HUES6 (cell line): ENCODE results near the gene WNT2B.

ENCODE experiments used
- H3K27ac ChIP-seq: 2 replicates; pipeline ENCODE4 v1.7.0; 2013; ENCODE audit warnings: low read depth, mild to moderate bottlenecking, low read length, inconsistent platforms
- H3K27me3 ChIP-seq: 2 replicates; pipeline ENCODE4 v1.6.1; 2013; ENCODE audit warnings: low read length; ENCODE audit not compliant: control insufficient read depth, insufficient read depth
- H3K36me3 ChIP-seq: 2 replicates; pipeline ENCODE4 v1.6.1; 2013; ENCODE audit warnings: low read length; ENCODE audit not compliant: control insufficient read depth, insufficient read depth
- H3K4me1 ChIP-seq: 2 replicates; pipeline ENCODE4 v1.6.1; 2013; ENCODE audit warnings: low read length; ENCODE audit not compliant: control insufficient read depth, insufficient read depth
- H3K4me3 ChIP-seq: 2 replicates; pipeline ENCODE4 v1.5.1; 2013; ENCODE audit warnings: low read depth, low read length
- H3K9ac ChIP-seq: one replicate; pipeline ENCODE4 v1.6.1; 2013; ENCODE audit warnings: mild to moderate bottlenecking, low read length
- H3K9me3 ChIP-seq: 2 replicates; pipeline ENCODE4 v1.6.1; 2013; ENCODE audit warnings: low read depth, low read length; ENCODE audit not compliant: control insufficient read depth, insufficient read depth

The WNT2B gene

GRCh38 chr1:112514901-112515300 is 6.1 kb downstream of the WNT2B start:
- no peak overlapping the region for H3K4me3 ChIP-seq
- H3K36me3 ChIP-seq = no peaks in the 10 kb centered on the region
- H3K27ac ChIP-seq = no peak overlapping the region
- H3K27me3 ChIP-seq = peaks cover 39% of the 10 kb centered on the region
- no peaks in the 10 kb centered on the region for H3K9me3 ChIP-seq
- H3K4me1 ChIP-seq = peaks cover 13% of the 10 kb centered on the region
- H3K9ac ChIP-seq = no peak overlapping the region

- Histone ChIP-seq H3K4me3 (no peak overlapping the region), H3K27me3 (peaks cover 33% of the 10 kb centered on the region), H3K27ac (no peak overlapping the region), H3K36me3 (no peaks in the 10 kb centered on the region), H3K9ac (no peak overlapping the region), H3K4me1 (peaks cover 7% of the 10 kb centered on the region; the same call in 1 of the 2 replicates), H3K9me3 (no peaks in the 10 kb centered on the region)
Measured at GRCh38 chr1:112515311-112516009, 6.7 kb downstream of the WNT2B start.

GRCh38 chr1:112516141-112516540 is 7.4 kb downstream of the WNT2B start:
- H3K4me3 ChIP-seq = no peak overlapping the region
- no peaks in the 10 kb centered on the region for H3K36me3 ChIP-seq
- peaks cover 7% of the 10 kb centered on the region; the same call in 1 of the 2 replicates for H3K4me1 ChIP-seq
- peaks cover 27% of the 10 kb centered on the region for H3K27me3 ChIP-seq
- no peaks in the 10 kb centered on the region for H3K9me3 ChIP-seq
- H3K27ac ChIP-seq = no peak overlapping the region
- no peak overlapping the region for H3K9ac ChIP-seq

GRCh38 chr1:112517231-112517630 is 8.5 kb downstream of the WNT2B start:
- Histone ChIP-seq H3K36me3 (no peaks in the 10 kb centered on the region), H3K9ac (no peak overlapping the region), H3K4me3 (no peak overlapping the region), H3K4me1 (peaks cover 9% of the 10 kb centered on the region), H3K27ac (no peak overlapping the region), H3K9me3 (no peaks in the 10 kb centered on the region), H3K27me3 (peaks cover 16% of the 10 kb centered on the region)

- no peak overlapping the region for H3K4me3 ChIP-seq
- H3K9me3 ChIP-seq = no peaks in the 10 kb centered on the region
- no peaks in the 10 kb centered on the region for H3K36me3 ChIP-seq
- H3K4me1 ChIP-seq = peaks cover 12% of the 10 kb centered on the region
- H3K9ac ChIP-seq = no peak overlapping the region
- no peak overlapping the region for H3K27ac ChIP-seq
- peaks cover 12% of the 10 kb centered on the region for H3K27me3 ChIP-seq
Measured at GRCh38 chr1:112517646-112518045, 8.9 kb downstream of the WNT2B start.

- H3K4me1 ChIP-seq = peaks cover 16% of the 10 kb centered on the region
- H3K27me3 ChIP-seq = peaks cover 6% of the 10 kb centered on the region
- no peak overlapping the region for H3K27ac ChIP-seq
- H3K9ac ChIP-seq = no peak overlapping the region
- H3K4me3 ChIP-seq = no peak overlapping the region
- H3K36me3 ChIP-seq = no peaks in the 10 kb centered on the region
- H3K9me3 ChIP-seq = no peaks in the 10 kb centered on the region
Measured at GRCh38 chr1:112518186-112518585, 9.4 kb downstream of the WNT2B start.

- Histone ChIP-seq H3K27ac (no peak overlapping the region), H3K36me3 (no peaks in the 10 kb centered on the region), H3K4me3 (no peak overlapping the region), H3K4me1 (peaks cover 31% of the 10 kb centered on the region), H3K9me3 (no peaks in the 10 kb centered on the region), H3K27me3 (no peaks in the 10 kb centered on the region), H3K9ac (no peak overlapping the region)
Measured at GRCh38 chr1:112520166-112520565, 11.4 kb downstream of the WNT2B start.

- H3K27ac ChIP-seq = no peak overlapping the region
- no peak overlapping the region for H3K9ac ChIP-seq
- no peaks in the 10 kb centered on the region for H3K36me3 ChIP-seq
Measured at GRCh38 chr1:112522621-112523020, 13.9 kb downstream of the WNT2B start.

GRCh38 chr1:112524251-112524650 is 15.5 kb downstream of the WNT2B start:
- H3K9ac ChIP-seq = peak overlapping the region; percentile 38
- H3K4me3 ChIP-seq = no peak overlapping the region
- H3K27ac ChIP-seq = no peak overlapping the region
- H3K36me3 ChIP-seq = no peaks in the 10 kb centered on the region
- no peaks in the 10 kb centered on the region for H3K9me3 ChIP-seq
- H3K4me1 ChIP-seq = peaks cover 24% of the 10 kb centered on the region
- H3K27me3 ChIP-seq = no peaks in the 10 kb centered on the region

More at GRCh38 chr1:112522621-112523020, 13.9 kb downstream of the WNT2B start:
- H3K4me1 ChIP-seq = peaks cover 24% of the 10 kb centered on the region
- H3K4me3 ChIP-seq = no peak overlapping the region
- H3K9me3 ChIP-seq = no peaks in the 10 kb centered on the region
- H3K27me3 ChIP-seq = no peaks in the 10 kb centered on the region

- no peaks in the 10 kb centered on the region for H3K9me3 ChIP-seq
- peaks cover 24% of the 10 kb centered on the region for H3K4me1 ChIP-seq
- H3K4me3 ChIP-seq = no peak overlapping the region
- H3K36me3 ChIP-seq = no peaks in the 10 kb centered on the region
- H3K9ac ChIP-seq = no peak overlapping the region
- H3K27me3 ChIP-seq = no peaks in the 10 kb centered on the region
- no peak overlapping the region for H3K27ac ChIP-seq
Measured at GRCh38 chr1:112524986-112525385, 16.2 kb downstream of the WNT2B start.

- Histone ChIP-seq H3K27me3 (no peaks in the 10 kb centered on the region), H3K4me3 (no peak overlapping the region), H3K9me3 (no peaks in the 10 kb centered on the region), H3K4me1 (peaks cover 20% of the 10 kb centered on the region), H3K36me3 (no peaks in the 10 kb centered on the region), H3K9ac (no peak overlapping the region), H3K27ac (no peak overlapping the region)
Measured at GRCh38 chr1:112527266-112528010, 18.7 kb downstream of the WNT2B start.
